HEK293 (cell line): Measurements from ENCODE around the gene ABCB9.
A peak's percentile ranks its signal among the peaks of the same experiment; 100 is the strongest.

Experiments
- GLI2 ChIP-seq: fragments of 450-650 bp; formaldehyde crosslinking; IDR thresholded peaks from 2 replicates; pipeline ENCODE4; 2017; ENCODE audit warnings: missing biosample characterization, missing genetic modification characterization, low read depth, borderline replicate concordance
- KLF7 ChIP-seq: fragments of 450-650 bp; formaldehyde crosslinking; IDR thresholded peaks from 2 replicates; pipeline ENCODE4 v1.5.1; 2016; ENCODE audit warnings: missing biosample characterization, missing genetic modification characterization, borderline replicate concordance
- MZF1 ChIP-seq: fragments of 450-650 bp; formaldehyde crosslinking; IDR thresholded peaks from 2 replicates; pipeline ENCODE4 v1.5.1; 2017; ENCODE audit warnings: missing biosample characterization, missing genetic modification characterization, borderline replicate concordance
- PATZ1 ChIP-seq: fragments of 450-650 bp; formaldehyde crosslinking; IDR thresholded peaks from 2 replicates; pipeline ENCODE4 v1.5.1; 2016; ENCODE audit warnings: missing biosample characterization, missing genetic modification characterization
- REST ChIP-seq: fragments of 450-650 bp; formaldehyde crosslinking; IDR thresholded peaks from 2 replicates; pipeline ENCODE4 v1.5.1; 2016; ENCODE audit warnings: missing biosample characterization, missing genetic modification characterization
- SCRT1 ChIP-seq: fragments of 450-650 bp; formaldehyde crosslinking; IDR thresholded peaks from 2 replicates; pipeline ENCODE4 v1.5.1; 2016; ENCODE audit warnings: missing biosample characterization, missing genetic modification characterization, borderline replicate concordance
- SP3 ChIP-seq: fragments of 450-650 bp; formaldehyde crosslinking; IDR thresholded peaks from 2 replicates; pipeline ENCODE4 v1.5.1; 2016; ENCODE audit warnings: missing biosample characterization, missing genetic modification characterization
- ZBTB11 ChIP-seq: fragments of 450-650 bp; formaldehyde crosslinking; conservative IDR thresholded peaks from 2 replicates; pipeline ENCODE4 v1.5.1; 2016; ENCODE audit warnings: low read depth, missing biosample characterization, missing genetic modification characterization
- ZFHX2 ChIP-seq: fragments of 450-650 bp; formaldehyde crosslinking; conservative IDR thresholded peaks from 2 replicates; pipeline ENCODE4 v1.5.1; 2016; ENCODE audit warnings: missing biosample characterization, missing genetic modification characterization
- ZIC2 ChIP-seq: fragments of 450-650 bp; formaldehyde crosslinking; IDR thresholded peaks from 2 replicates; pipeline ENCODE4 v1.5.1; 2016; ENCODE audit warnings: missing biosample characterization, missing genetic modification characterization
- ZNF140 ChIP-seq: fragments of 450-650 bp; formaldehyde crosslinking; IDR thresholded peaks from 2 replicates; pipeline ENCODE4 v1.5.1; 2016; ENCODE audit warnings: missing biosample characterization, missing genetic modification characterization
- ZNF2 ChIP-seq: fragments of 450-650 bp; formaldehyde crosslinking; IDR thresholded peaks from 2 replicates; pipeline ENCODE4 v1.5.1; 2016; ENCODE audit warnings: missing biosample characterization, missing genetic modification characterization
- ZNF292 ChIP-seq: fragments of 450-650 bp; formaldehyde crosslinking; IDR thresholded peaks from 2 replicates; pipeline ENCODE4 v1.5.1; 2016; ENCODE audit warnings: low read depth, missing biosample characterization, missing genetic modification characterization, borderline replicate concordance
- ZNF350 ChIP-seq: fragments of 450-650 bp; formaldehyde crosslinking; IDR thresholded peaks from 2 replicates; pipeline ENCODE4 v1.5.0; 2017; ENCODE audit warnings: missing biosample characterization, mild to moderate bottlenecking, missing genetic modification characterization
- ZNF362 ChIP-seq: fragments of 450-650 bp; formaldehyde crosslinking; IDR thresholded peaks from 2 replicates; pipeline ENCODE4 v1.5.1; 2016; ENCODE audit warnings: missing biosample characterization, missing genetic modification characterization
- ZNF391 ChIP-seq: fragments of 450-650 bp; formaldehyde crosslinking; IDR thresholded peaks from 2 replicates; pipeline ENCODE4 v1.5.1; 2016; ENCODE audit warnings: low read depth, missing biosample characterization, missing genetic modification characterization, borderline replicate concordance
- ZNF426 ChIP-seq: fragments of 450-650 bp; formaldehyde crosslinking; IDR thresholded peaks from 2 replicates; pipeline ENCODE4 v1.5.1; 2017; ENCODE audit warnings: missing biosample characterization, missing genetic modification characterization, mild to moderate bottlenecking, inconsistent platforms, moderate library complexity
- ZNF449 ChIP-seq: fragments of 450-650 bp; formaldehyde crosslinking; IDR thresholded peaks from 2 replicates; pipeline ENCODE4 v1.5.1; 2017; ENCODE audit warnings: missing biosample characterization, mild to moderate bottlenecking, missing genetic modification characterization, moderate library complexity
- ZNF513 ChIP-seq: fragments of 450-650 bp; IDR thresholded peaks from 2 replicates; pipeline ENCODE4 v1.5.1; 2018; ENCODE audit warnings: missing biosample characterization, missing genetic modification characterization
- ZNF600 ChIP-seq: fragments of 450-650 bp; formaldehyde crosslinking; IDR thresholded peaks from 2 replicates; pipeline ENCODE4 v1.5.1; 2016; ENCODE audit warnings: missing biosample characterization, missing genetic modification characterization
- ZNF747 ChIP-seq: fragments of 450-650 bp; formaldehyde crosslinking; IDR thresholded peaks from 2 replicates; pipeline ENCODE4 v1.5.1; 2016; ENCODE audit warnings: missing biosample characterization, missing genetic modification characterization
- ZSCAN30 ChIP-seq: fragments of 450-650 bp; IDR thresholded peaks from 2 replicates; pipeline ENCODE4 v1.5.1; 2018; ENCODE audit warnings: missing biosample characterization, mild to moderate bottlenecking, missing genetic modification characterization, moderate library complexity
- ZSCAN4 ChIP-seq: fragments of 450-650 bp; formaldehyde crosslinking; IDR thresholded peaks from 2 replicates; pipeline ENCODE4 v1.5.1; 2017; ENCODE audit warnings: missing biosample characterization, missing genetic modification characterization

The ABCB9 gene

GRCh38 chr12:122946690-122947341 lies 19.4 kb downstream of the ABCB9 start (continued):
- TF ChIP-seq ZNF449 (tag by site-specific recombination), result no peak; the same call in 1 of the 2 replicates
- TF ChIP-seq ZNF391 (tag by site-specific recombination), result no peak
- TF ChIP-seq ZNF600, result peak; percentile 98
- no peak for TF ChIP-seq MZF1 (tag by site-specific recombination)
- TF ChIP-seq ZNF747 (tag by site-specific recombination), result no peak
- TF ChIP-seq ZNF426 (tag by site-specific recombination), result no peak
- TF ChIP-seq ZSCAN4 (tag by site-specific recombination), result no peak
- TF ChIP-seq SCRT1, result no peak
- TF ChIP-seq ZNF350, result no peak
- TF ChIP-seq REST (tag by site-specific recombination), result peak; percentile 44; the same call in 1 of the 2 replicates
- peak; percentile 80 for TF ChIP-seq PATZ1 (tag by site-specific recombination)
- no peak for TF ChIP-seq ZNF292 (tag by site-specific recombination)
- peak; percentile 74 for TF ChIP-seq ZFHX2 (tag by site-specific recombination)
- TF ChIP-seq ZSCAN30, result no peak
- TF ChIP-seq GLI2, result no peak
- no peak for TF ChIP-seq KLF7 (tag by site-specific recombination)
- TF ChIP-seq ZIC2, result peak; percentile 92
- TF ChIP-seq ZNF140 (tag by site-specific recombination), result no peak
- 0 out of 2 replicates have a peak, but pooled peaks have one; percentile 30 for TF ChIP-seq ZNF2 (tag by site-specific recombination)
- TF ChIP-seq SP3 (tag by site-specific recombination), result no peak; the same call in 1 of the 2 replicates
- TF ChIP-seq ZBTB11, result no peak
- no peak for TF ChIP-seq ZNF362 (tag by site-specific recombination)
- TF ChIP-seq ZNF513 (tag by site-specific recombination), result no peak
